IMR-90 (cell line): ENCODE measurements around the gene OSBPL8. TPM values are rescaled to one million over a fixed set of nuclear protein-coding genes. Genes with fewer than 3 reads are reported as not detected.

Experiments used
- ATAC-seq: fragments of 200-7000 bp; cut with Tn5 transposase; 2 replicates; pipeline ENCODE4 v1.9.1; 2020; ENCODE audit warnings: low read depth, mild to moderate bottlenecking, moderate library complexity
- BruUV-seq: library from RNA; stranded (reverse); fragments of 400-500 nt; replicated peaks from 2 replicates; lab custom pipeline; 2021; lab: Mats Ljungman, UMichigan
- CTCF ChIA-PET: fragments of 300-600 bp; formaldehyde crosslinking; extraction: SDS; loops from one replicate; lab custom pipeline; 2021; ENCODE audit warnings: antibody characterized with exemption; lab: Yijun Ruan, JAX
- POLR2A ChIA-PET: fragments of 300-600 bp; sonication (Branson Sonifier 250); formaldehyde crosslinking; loops from one replicate; lab custom pipeline; 2022; ENCODE audit warnings: antibody characterized with exemption; ENCODE audit not compliant: unreplicated experiment; lab: Charles Lee
- DNase-seq: peaks from one replicate; pipeline ENCODE4 v3.0.0; 2013
- H2AFZ ChIP-seq: replicated peaks from 2 replicates; pipeline ENCODE3; 2013; ENCODE audit warnings: low read length, mild to moderate bottlenecking; ENCODE audit not compliant: poor library complexity
- H2AK5ac ChIP-seq: 2 replicates; pipeline ENCODE4 v1.6.1; 2013; ENCODE audit warnings: low read depth, low read length, inconsistent platforms
- H2AK9ac ChIP-seq: replicated peaks from 2 replicates; pipeline ENCODE3; 2013; ENCODE audit warnings: mild to moderate bottlenecking, low read depth, low read length, moderate library complexity; ENCODE audit not compliant: poor library complexity
- H2BK120ac ChIP-seq: 2 replicates; pipeline ENCODE4 v1.6.1; 2013; ENCODE audit warnings: low read depth, low read length, inconsistent platforms
- H2BK15ac ChIP-seq: 3 replicates; pipeline ENCODE4 v1.6.1; 2013; ENCODE audit warnings: low read depth, low read length, inconsistent platforms
- H2BK20ac ChIP-seq: 2 replicates; pipeline ENCODE4 v1.6.1; 2013; ENCODE audit warnings: low read depth, mild to moderate bottlenecking, inconsistent platforms, low read length, moderate library complexity
- H2BK5ac ChIP-seq: 2 replicates; pipeline ENCODE4 v1.6.1; 2013; ENCODE audit warnings: mild to moderate bottlenecking, low read depth, low read length, inconsistent platforms; ENCODE audit not compliant: poor library complexity, severe bottlenecking
- H3K14ac ChIP-seq: replicated peaks from 2 replicates; pipeline ENCODE4 v1.6.1; 2013; ENCODE audit warnings: low read depth, low read length, inconsistent platforms
- H3K18ac ChIP-seq: 2 replicates; pipeline ENCODE4 v1.6.1; 2013; ENCODE audit warnings: low read depth, low read length, control low read depth
- H3K23ac ChIP-seq: 2 replicates; pipeline ENCODE4 v1.6.1; 2013; ENCODE audit warnings: low read depth, low read length, inconsistent platforms
- H3K27ac ChIP-seq: 2 replicates; pipeline ENCODE4 v1.5.1; 2013; ENCODE audit warnings: mild to moderate bottlenecking, control low read depth, low read length; ENCODE audit not compliant: insufficient read depth
- H3K27me3 ChIP-seq: 2 replicates; pipeline ENCODE4 v1.6.1; 2013; ENCODE audit warnings: low read length; ENCODE audit not compliant: control insufficient read depth, insufficient read depth
- H3K36me3 ChIP-seq: 2 replicates; pipeline ENCODE4 v1.6.1; 2013; ENCODE audit warnings: low read length, mixed read lengths; ENCODE audit not compliant: control insufficient read depth, insufficient read depth
- H3K4ac ChIP-seq: 2 replicates; pipeline ENCODE4 v1.6.1; 2013; ENCODE audit warnings: low read depth, low read length, inconsistent platforms
- H3K4me1 ChIP-seq: 2 replicates; pipeline ENCODE4 v1.6.1; 2013; ENCODE audit warnings: low read length, mixed read lengths; ENCODE audit not compliant: control insufficient read depth, insufficient read depth
- H3K4me2 ChIP-seq: 2 replicates; pipeline ENCODE4 v1.6.1; 2013; ENCODE audit warnings: low read depth, mild to moderate bottlenecking, control low read depth, low read length, moderate library complexity
- H3K4me3 ChIP-seq: 2 replicates; pipeline ENCODE4 v1.5.1; 2013; ENCODE audit warnings: low read depth, mild to moderate bottlenecking, control low read depth, low read length, moderate library complexity; ENCODE audit not compliant: insufficient read depth
- H3K56ac ChIP-seq: 2 replicates; pipeline ENCODE4 v1.6.1; 2013; ENCODE audit warnings: low read length, inconsistent platforms; ENCODE audit not compliant: insufficient read depth; ENCODE audit errors: extremely low read depth
- H3K79me1 ChIP-seq, 2 experiments: 2 replicates each; pipeline ENCODE4 v1.6.1; 2013; ENCODE audit warnings: low read length in 2 of 2, inconsistent platforms in 1 of 2, low read depth in 1 of 2
- H3K9ac ChIP-seq: 2 replicates; pipeline ENCODE4 v1.6.1; 2013; ENCODE audit warnings: low read depth, low read length, control low read depth
- H3K9me1 ChIP-seq: 2 replicates; pipeline ENCODE4 v1.6.1; 2013; ENCODE audit warnings: low read length, inconsistent platforms; ENCODE audit not compliant: insufficient read depth
- H3K9me3 ChIP-seq: 2 replicates; pipeline ENCODE4 v1.6.1; 2013; ENCODE audit warnings: low read length; ENCODE audit not compliant: control insufficient read depth, insufficient read depth
- H4K20me1 ChIP-seq: 2 replicates; pipeline ENCODE4 v1.6.1; 2013; ENCODE audit warnings: low read length, inconsistent platforms; ENCODE audit not compliant: insufficient read depth
- H4K5ac ChIP-seq: 2 replicates; pipeline ENCODE4 v1.6.1; 2013; ENCODE audit warnings: mild to moderate bottlenecking, low read depth, low read length, control low read depth
- H4K8ac ChIP-seq, 2 experiments: 2 replicates each; pipeline ENCODE4 v1.6.1; 2013; ENCODE audit warnings: low read depth in 2 of 2, low read length in 2 of 2, control low read depth in 1 of 2, inconsistent platforms in 1 of 2
- H4K91ac ChIP-seq: 2 replicates; pipeline ENCODE4 v1.6.1; 2013; ENCODE audit warnings: low read depth, low read length, inconsistent platforms; ENCODE audit not compliant: insufficient read depth
- BHLHE40 ChIP-seq: fragments of 150-350 bp; IDR thresholded peaks from 2 replicates; pipeline ENCODE4 v1.6.1; 2016; ENCODE audit warnings: mild to moderate bottlenecking, low read depth, low read length
- CEBPB ChIP-seq: IDR thresholded peaks from 2 replicates; pipeline ENCODE4 v1.6.1; 2012; ENCODE audit warnings: low read depth, low read length, improper control_type of control experiment
- MAFK ChIP-seq: IDR thresholded peaks from 2 replicates; pipeline ENCODE4 v1.6.1; 2012; ENCODE audit warnings: low read depth, low read length, improper control_type of control experiment
- MAZ ChIP-seq: IDR thresholded peaks from 2 replicates; pipeline ENCODE4 v1.6.1; 2012; ENCODE audit warnings: low read depth, mild to moderate bottlenecking, low read length, improper control_type of control experiment, moderate library complexity, borderline replicate concordance
- MXI1 ChIP-seq: IDR thresholded peaks from 2 replicates; pipeline ENCODE4 v1.6.1; 2012; ENCODE audit warnings: low read depth, mild to moderate bottlenecking, low read length, moderate library complexity, borderline replicate concordance
- NFE2L2 ChIP-seq: fragments of 150-350 bp; IDR thresholded peaks from 2 replicates; pipeline ENCODE4 v1.6.1; 2016; ENCODE audit warnings: low read depth, mild to moderate bottlenecking, low read length
- POLR2A ChIP-seq: IDR thresholded peaks from 2 replicates; pipeline ENCODE4 v1.6.1; 2012; ENCODE audit warnings: mild to moderate bottlenecking, low read depth, low read length
- RAD21 ChIP-seq: IDR thresholded peaks from 2 replicates; pipeline ENCODE4 v1.6.1; 2012; ENCODE audit warnings: low read length, improper control_type of control experiment
- RCOR1 ChIP-seq: IDR thresholded peaks from 2 replicates; pipeline ENCODE4 v1.6.1; 2012; ENCODE audit warnings: mild to moderate bottlenecking, low read length, improper control_type of control experiment; ENCODE audit not compliant: insufficient replicate concordance
- RFX5 ChIP-seq: IDR thresholded peaks from 2 replicates; pipeline ENCODE4 v1.8.0; 2012; ENCODE audit warnings: low read depth, mild to moderate bottlenecking, low read length, moderate library complexity
- SMC3 ChIP-seq: fragments of 150-350 bp; IDR thresholded peaks from 2 replicates; pipeline ENCODE4 v1.6.1; 2016; ENCODE audit warnings: low read depth, mild to moderate bottlenecking, antibody characterized with exemption, low read length, moderate library complexity
- WGBS, 2 experiments: methylation state at CpG; one replicate each; pipeline versions ENCODE4 v1.1.5 to v1.1.7; 2013; ENCODE audit warnings: missing lambda C conversion rate in 2 of 2; ENCODE audit not compliant: insufficient read length in 1 of 2; ENCODE audit errors: extremely low coverage in 2 of 2; 5-methylcytosine and 5-hydroxymethylcytosine counted together
- dilution Hi-C: fragments of 300-500 bp; cut with HindIII; formaldehyde crosslinking; loops from one replicate; pipeline ENCODE4 v1.14.3; 2018; ENCODE audit warnings: low sequenced_read_pairs; ENCODE audit not compliant: unreplicated experiment
- in situ Hi-C: fragments of 300-500 bp; cut with MboI; formaldehyde crosslinking; loops from 3 replicates; pipeline ENCODE4 v1.14.3; 2019; ENCODE audit warnings: low sequenced_read_pairs, inconsistent platforms, mixed read lengths
- intact Hi-C: fragments of 100-400 bp; cut with micrococcal nuclease; formaldehyde crosslinking; loops from 2 replicates; pipeline ENCODE4 v1.10.0; 2022
- polyA plus RNA-seq, 3 experiments: library from polyadenylated mRNA; depleted of rRNA; stranded (reverse); fragments of >200 nt; gene quantifications; 2 replicates each; pipeline ENCODE4 v1.2.3, GENCODE V29; 2012; ENCODE audit warnings: low replicate concordance in 1 of 3
- total RNA-seq: library from RNA; depleted of rRNA; stranded (reverse); fragments of >200 nt; gene quantifications from 2 replicates; pipeline ENCODE4 v1.2.3, GENCODE V29; 2012
- TF ChIP-seq, protein P1 (sequence below): conservative IDR thresholded peaks from 2 replicates; pipeline ENCODE4 v1.5.1; 2012; ENCODE audit warnings: mild to moderate bottlenecking, low read depth, low read length, improper control_type of control experiment
- TF ChIP-seq, protein P2 (sequence below): fragments of 150-350 bp; IDR thresholded peaks from 2 replicates; pipeline ENCODE4 v1.6.1; 2016; ENCODE audit warnings: low read depth, mild to moderate bottlenecking, low read length, moderate library complexity, borderline replicate concordance
- TF ChIP-seq, protein P3 (sequence below): fragments of 150-350 bp; IDR thresholded peaks from 2 replicates; pipeline ENCODE4 v1.6.1; 2017; ENCODE audit warnings: mild to moderate bottlenecking, antibody characterized with exemption, low read length, low read depth

The OSBPL8 gene
- total and polyA plus RNA-seq, 2 of the 4 experiments (the other 2 are of a cell fraction) = 17.8 to 24.2 TPM

DNA sequence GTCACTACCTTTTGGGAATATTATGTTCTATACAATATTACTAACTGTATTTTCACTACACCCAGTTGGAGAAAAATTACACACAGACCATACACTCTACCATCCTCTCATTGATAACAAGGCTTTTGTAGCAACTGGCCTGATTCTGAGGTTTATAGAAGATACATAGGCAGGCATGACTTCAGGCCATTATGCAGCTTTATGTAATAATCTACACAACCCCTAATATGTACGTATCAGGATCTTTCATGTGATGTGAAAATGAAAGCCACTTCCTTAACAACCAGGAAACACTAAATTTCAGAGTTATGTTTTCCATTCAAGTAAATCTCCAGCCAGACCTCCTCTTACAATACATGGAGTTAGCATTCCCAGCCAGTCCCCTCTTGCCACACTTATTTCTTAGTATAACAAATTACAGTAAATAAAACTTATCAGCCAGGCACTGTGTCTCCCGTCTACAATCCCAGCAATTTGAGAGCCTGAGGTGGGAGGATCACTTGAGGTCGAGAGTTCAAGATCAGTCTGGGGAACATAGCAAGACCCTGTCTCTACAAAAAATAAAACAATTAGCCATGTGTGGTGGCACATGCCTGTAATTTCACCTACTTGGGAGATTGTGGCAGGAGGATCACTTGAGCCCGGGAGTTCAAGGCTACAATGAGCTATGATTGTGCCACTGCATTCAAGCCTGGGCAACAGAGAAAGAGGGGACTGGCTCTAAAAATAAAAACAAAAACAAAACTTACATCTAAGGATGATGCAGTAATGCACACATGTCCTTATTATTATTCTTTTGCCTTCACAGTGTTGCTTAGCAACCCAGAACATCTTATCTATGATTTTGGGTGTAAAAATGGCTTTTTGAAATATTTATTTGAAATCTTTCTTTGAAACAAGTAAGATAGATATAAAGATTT is 10.4 kb upstream of the OSBPL8 start:
- BruUV-seq = no TSS peak
- no peak overlapping the region for H3K4ac ChIP-seq
- no peak overlapping the region for H3K9ac ChIP-seq
- H2AK9ac ChIP-seq = no peak overlapping the region
- no peak overlapping the region for H2BK120ac ChIP-seq
- no peak overlapping the region for H2BK20ac ChIP-seq
- no peak overlapping the region for H2BK15ac ChIP-seq
- intact Hi-C loops = no loop called here
- dilution Hi-C loops = no loop called here
- H3K4me1 ChIP-seq = no peaks in the 10 kb centered on the region
- no peaks in the 10 kb centered on the region for H3K27me3 ChIP-seq
- H4K91ac ChIP-seq = no peak overlapping the region
- H4K20me1 ChIP-seq = no peaks in the 10 kb centered on the region
- no peak overlapping the region for H3K4me2 ChIP-seq
- no peak overlapping the region for H3K18ac ChIP-seq
- no peak overlapping the region for H2AK5ac ChIP-seq
- H3K36me3 ChIP-seq = no peaks in the 10 kb centered on the region
- no peaks in the 10 kb centered on the region for H3K9me3 ChIP-seq
- ChIA-PET CTCF (no interaction called here), POLR2A (no interaction called here)
- TF ChIP-seq BHLHE40 (no peak), SMC3 (no peak), RAD21 (no peak), MAZ (no peak), MXI1 (no peak), MAFK (no peak), NFE2L2 (no peak), RCOR1 (no peak), POLR2A (no peak), CEBPB (no peak), RFX5 (no peak)
- TF ChIP-seq, protein P1, sequence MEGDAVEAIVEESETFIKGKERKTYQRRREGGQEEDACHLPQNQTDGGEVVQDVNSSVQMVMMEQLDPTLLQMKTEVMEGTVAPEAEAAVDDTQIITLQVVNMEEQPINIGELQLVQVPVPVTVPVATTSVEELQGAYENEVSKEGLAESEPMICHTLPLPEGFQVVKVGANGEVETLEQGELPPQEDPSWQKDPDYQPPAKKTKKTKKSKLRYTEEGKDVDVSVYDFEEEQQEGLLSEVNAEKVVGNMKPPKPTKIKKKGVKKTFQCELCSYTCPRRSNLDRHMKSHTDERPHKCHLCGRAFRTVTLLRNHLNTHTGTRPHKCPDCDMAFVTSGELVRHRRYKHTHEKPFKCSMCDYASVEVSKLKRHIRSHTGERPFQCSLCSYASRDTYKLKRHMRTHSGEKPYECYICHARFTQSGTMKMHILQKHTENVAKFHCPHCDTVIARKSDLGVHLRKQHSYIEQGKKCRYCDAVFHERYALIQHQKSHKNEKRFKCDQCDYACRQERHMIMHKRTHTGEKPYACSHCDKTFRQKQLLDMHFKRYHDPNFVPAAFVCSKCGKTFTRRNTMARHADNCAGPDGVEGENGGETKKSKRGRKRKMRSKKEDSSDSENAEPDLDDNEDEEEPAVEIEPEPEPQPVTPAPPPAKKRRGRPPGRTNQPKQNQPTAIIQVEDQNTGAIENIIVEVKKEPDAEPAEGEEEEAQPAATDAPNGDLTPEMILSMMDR = no peak
- TF ChIP-seq, protein P2, sequence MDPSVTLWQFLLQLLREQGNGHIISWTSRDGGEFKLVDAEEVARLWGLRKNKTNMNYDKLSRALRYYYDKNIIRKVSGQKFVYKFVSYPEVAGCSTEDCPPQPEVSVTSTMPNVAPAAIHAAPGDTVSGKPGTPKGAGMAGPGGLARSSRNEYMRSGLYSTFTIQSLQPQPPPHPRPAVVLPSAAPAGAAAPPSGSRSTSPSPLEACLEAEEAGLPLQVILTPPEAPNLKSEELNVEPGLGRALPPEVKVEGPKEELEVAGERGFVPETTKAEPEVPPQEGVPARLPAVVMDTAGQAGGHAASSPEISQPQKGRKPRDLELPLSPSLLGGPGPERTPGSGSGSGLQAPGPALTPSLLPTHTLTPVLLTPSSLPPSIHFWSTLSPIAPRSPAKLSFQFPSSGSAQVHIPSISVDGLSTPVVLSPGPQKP = no peak
- TF ChIP-seq, protein P3, sequence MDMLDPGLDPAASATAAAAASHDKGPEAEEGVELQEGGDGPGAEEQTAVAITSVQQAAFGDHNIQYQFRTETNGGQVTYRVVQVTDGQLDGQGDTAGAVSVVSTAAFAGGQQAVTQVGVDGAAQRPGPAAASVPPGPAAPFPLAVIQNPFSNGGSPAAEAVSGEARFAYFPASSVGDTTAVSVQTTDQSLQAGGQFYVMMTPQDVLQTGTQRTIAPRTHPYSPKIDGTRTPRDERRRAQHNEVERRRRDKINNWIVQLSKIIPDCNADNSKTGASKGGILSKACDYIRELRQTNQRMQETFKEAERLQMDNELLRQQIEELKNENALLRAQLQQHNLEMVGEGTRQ = no peak
- no peak overlapping the region for H4K8ac ChIP-seq
- no peaks in the 10 kb centered on the region for H3K79me1 ChIP-seq
- H3K23ac ChIP-seq = no peak overlapping the region
- H3K14ac ChIP-seq = no peak overlapping the region
- H3K9me1 ChIP-seq = no peaks in the 10 kb centered on the region; the same call in 1 of the 2 replicates
- no peak overlapping the region for H2BK5ac ChIP-seq
- H4K5ac ChIP-seq = no peak overlapping the region
- no CpG with 5 or more reads among the region's 4 CpGs for WGBS, 2 experiments
- ATAC-seq = no peak
- no peak overlapping the region for H2AFZ ChIP-seq
- no peak overlapping the region for H3K4me3 ChIP-seq
- H3K56ac ChIP-seq = no peak overlapping the region
- no peak for DNase-seq
- no peak overlapping the region for H3K27ac ChIP-seq
- in situ Hi-C loops = no loop called here
